ENCODE measurements around the gene TMEM120B.
"Not testable (repeated sequence)": the region's sequence is repeated elsewhere in the genome, so short reads cannot be mapped to it uniquely, and the experiment has no call there.

Gene TMEM120B

DNA sequence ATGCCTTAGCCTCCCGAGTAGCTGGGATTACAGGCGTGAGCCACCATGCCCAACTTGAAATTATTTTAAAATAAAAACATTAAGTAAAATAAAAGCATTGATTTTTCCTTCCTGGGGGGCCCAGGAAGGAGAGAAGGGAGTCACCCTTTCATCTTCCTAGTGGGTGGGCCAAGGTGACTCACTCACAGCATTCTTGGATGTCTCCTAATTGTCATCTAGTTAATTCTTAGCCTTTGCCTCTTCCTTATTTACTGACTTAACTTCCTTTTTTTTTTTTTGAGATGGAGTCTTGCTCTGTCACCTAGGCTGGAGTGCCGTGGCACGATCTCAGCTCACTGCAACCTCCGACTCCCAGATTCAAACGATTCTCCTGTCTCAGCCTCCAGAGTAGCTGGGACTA is 29.2 kb downstream of the TMEM120B start:
- Histone ChIP-seq H3K27me3 (ENCODE audit: control insufficient read depth in 2 of 2, insufficient read depth in 2 of 2, low read length in 2 of 2) (no peaks in the 10 kb centered on the region), H3K36me3 (ENCODE audit: control insufficient read depth in 2 of 2, insufficient read depth in 2 of 2, low read length in 2 of 2) (peaks cover 0 to 2% of the 10 kb centered on the region in 2 donors), H3K4me3 (ENCODE audit: low read length in 2 of 2) (no peak overlapping the region), H3K27ac (ENCODE audit: low read depth in 2 of 2, low read length in 2 of 2) (no peak overlapping the region), H3K9me3 (ENCODE audit: control insufficient read depth in 2 of 2, low read length in 2 of 2) (no peaks in the 10 kb centered on the region), H3K9ac (ENCODE audit: low read depth in 1 of 2, low read length in 2 of 2) (no peak overlapping the region), H3K4me1 (ENCODE audit: control insufficient read depth in 2 of 2, insufficient read depth in 2 of 2, low read length in 2 of 2) (no peaks in the 10 kb centered on the region)

DNA sequence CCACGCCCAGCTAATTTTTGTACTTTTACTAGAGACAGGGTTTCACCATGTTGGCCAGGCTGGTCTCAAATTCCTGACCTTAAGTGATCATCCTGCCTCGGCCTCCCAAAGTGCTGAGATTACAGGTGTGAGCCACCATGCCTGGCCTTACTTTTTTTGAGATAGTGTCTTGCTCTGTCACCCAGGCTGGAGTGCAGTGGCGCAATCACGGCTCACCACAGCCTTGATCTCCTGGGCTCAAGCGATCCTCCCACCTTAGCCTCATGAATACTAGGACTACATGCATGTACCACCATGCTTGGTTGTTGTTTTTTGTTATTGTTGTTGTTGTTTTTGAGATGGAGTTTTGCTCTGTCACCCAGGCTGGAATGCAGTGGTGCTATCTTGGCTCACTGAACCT is 33.0 kb downstream of the TMEM120B start:
- H3K4me1 ChIP-seq (ENCODE audit: control insufficient read depth in 2 of 2, insufficient read depth in 2 of 2, low read length in 2 of 2); H3K36me3 ChIP-seq (ENCODE audit: control insufficient read depth in 2 of 2, insufficient read depth in 2 of 2, low read length in 2 of 2); H3K4me3 ChIP-seq (ENCODE audit: low read length in 2 of 2); H3K27ac ChIP-seq (ENCODE audit: low read depth in 2 of 2, low read length in 2 of 2); H3K9ac ChIP-seq (ENCODE audit: low read depth in 1 of 2, low read length in 2 of 2); H3K27me3 ChIP-seq (ENCODE audit: control insufficient read depth in 2 of 2, insufficient read depth in 2 of 2, low read length in 2 of 2); H3K9me3 ChIP-seq (ENCODE audit: control insufficient read depth in 2 of 2, low read length in 2 of 2): not testable (repeated sequence)

DNA sequence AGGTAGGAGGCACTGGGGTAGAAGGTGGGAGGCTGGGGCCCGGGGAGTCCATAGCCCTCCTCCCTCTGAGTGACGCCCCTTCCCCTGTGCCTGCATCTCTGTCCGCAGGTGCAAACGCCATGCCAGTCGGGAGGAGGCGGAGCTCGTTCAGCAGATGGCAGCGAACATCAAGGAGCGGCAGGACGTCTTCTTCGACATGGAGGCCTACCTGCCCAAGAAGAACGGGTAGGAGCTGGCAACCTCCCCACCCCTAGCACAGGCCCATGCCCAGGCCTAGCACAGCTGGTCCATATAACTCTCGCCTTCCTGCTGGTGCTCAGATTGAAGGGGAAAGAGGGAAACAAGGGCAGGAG is 35.6 kb downstream of the TMEM120B start:
- no peaks in the 10 kb centered on the region for H3K27me3 ChIP-seq (ENCODE audit: control insufficient read depth in 2 of 2, insufficient read depth in 2 of 2, low read length in 2 of 2)
- peaks cover 0 to 5% of the 10 kb centered on the region in 2 donors for H3K36me3 ChIP-seq (ENCODE audit: control insufficient read depth in 2 of 2, insufficient read depth in 2 of 2, low read length in 2 of 2)
- no peaks in the 10 kb centered on the region for H3K9me3 ChIP-seq (ENCODE audit: control insufficient read depth in 2 of 2, low read length in 2 of 2)
- H3K4me1 ChIP-seq (ENCODE audit: control insufficient read depth in 2 of 2, insufficient read depth in 2 of 2, low read length in 2 of 2) = no peaks in the 10 kb centered on the region
- H3K27ac ChIP-seq (ENCODE audit: low read depth in 2 of 2, low read length in 2 of 2) = no peak overlapping the region
- no peak overlapping the region for H3K9ac ChIP-seq (ENCODE audit: low read depth in 1 of 2, low read length in 2 of 2)
- H3K4me3 ChIP-seq (ENCODE audit: low read length in 2 of 2) = no peak overlapping the region

DNA sequence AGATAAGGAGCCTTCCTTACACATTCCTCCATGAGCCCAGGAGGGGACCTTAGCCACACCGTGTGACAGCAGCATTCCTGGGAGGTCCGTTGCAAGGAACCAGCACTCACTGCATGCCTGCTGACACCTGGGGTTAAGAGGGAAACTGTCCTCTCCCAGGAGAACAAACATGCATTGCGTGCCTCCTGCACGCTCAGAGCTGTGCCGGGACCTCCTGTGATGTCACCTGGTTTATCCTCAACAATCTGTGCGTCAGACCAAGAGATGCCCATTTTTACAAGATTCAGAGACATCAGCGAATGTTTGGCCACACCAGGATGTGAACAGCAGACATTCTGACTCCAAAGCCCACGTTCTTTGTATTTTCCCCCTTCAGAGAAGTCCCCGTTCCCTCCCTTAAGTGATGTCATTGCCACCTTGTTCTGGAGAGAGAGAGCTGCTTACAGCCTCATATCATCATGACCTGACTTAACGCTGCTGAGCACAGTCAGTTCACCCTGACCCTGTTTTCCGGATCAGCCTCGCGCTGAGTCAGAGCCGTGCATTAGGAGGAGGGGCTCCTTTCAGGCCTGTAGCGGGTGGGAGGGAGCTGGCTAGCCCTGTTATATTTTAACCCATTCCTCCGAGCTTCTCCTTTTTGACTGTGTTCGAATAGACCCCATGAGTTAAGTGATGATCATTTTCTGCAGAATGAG is 36.2 kb downstream of the TMEM120B start:
- no peaks in the 10 kb centered on the region for H3K9me3 ChIP-seq (ENCODE audit: control insufficient read depth in 2 of 2, low read length in 2 of 2)
- no peak overlapping the region for H3K4me3 ChIP-seq (ENCODE audit: low read length in 2 of 2)
- H3K27ac ChIP-seq (ENCODE audit: low read depth in 2 of 2, low read length in 2 of 2) = no peak overlapping the region
- H3K27me3 ChIP-seq (ENCODE audit: control insufficient read depth in 2 of 2, insufficient read depth in 2 of 2, low read length in 2 of 2) = no peaks in the 10 kb centered on the region
- H3K9ac ChIP-seq (ENCODE audit: low read depth in 1 of 2, low read length in 2 of 2) = no peak overlapping the region
- H3K4me1 ChIP-seq (ENCODE audit: control insufficient read depth in 2 of 2, insufficient read depth in 2 of 2, low read length in 2 of 2) = no peaks in the 10 kb centered on the region
- H3K36me3 ChIP-seq (ENCODE audit: control insufficient read depth in 2 of 2, insufficient read depth in 2 of 2, low read length in 2 of 2) = peaks cover 0 to 5% of the 10 kb centered on the region in 2 donors

DNA sequence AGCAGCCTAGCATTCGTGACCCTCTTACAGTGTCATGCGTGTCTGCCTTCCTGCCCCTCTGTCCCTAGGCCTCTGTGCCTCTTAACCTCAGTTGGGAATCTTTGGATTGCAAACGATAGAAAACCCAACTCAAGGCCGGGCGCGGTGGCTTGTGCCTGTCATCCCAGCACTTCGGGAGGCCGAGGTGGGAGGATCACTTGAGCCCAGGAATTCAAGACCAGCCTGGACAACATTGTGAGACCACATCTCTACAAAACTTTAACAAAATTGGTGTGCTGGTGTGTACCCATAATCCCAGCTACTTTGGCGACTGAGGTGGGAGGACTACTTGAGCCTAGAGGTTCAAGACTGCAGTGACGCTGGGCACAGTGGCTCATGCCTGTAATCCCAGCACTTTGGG is 36.7 kb downstream of the TMEM120B start:
- Histone ChIP-seq H3K27ac (ENCODE audit: low read depth in 2 of 2, low read length in 2 of 2) (no peak overlapping the region), H3K36me3 (ENCODE audit: control insufficient read depth in 2 of 2, insufficient read depth in 2 of 2, low read length in 2 of 2) (peaks cover 0 to 5% of the 10 kb centered on the region in 2 donors)

DNA sequence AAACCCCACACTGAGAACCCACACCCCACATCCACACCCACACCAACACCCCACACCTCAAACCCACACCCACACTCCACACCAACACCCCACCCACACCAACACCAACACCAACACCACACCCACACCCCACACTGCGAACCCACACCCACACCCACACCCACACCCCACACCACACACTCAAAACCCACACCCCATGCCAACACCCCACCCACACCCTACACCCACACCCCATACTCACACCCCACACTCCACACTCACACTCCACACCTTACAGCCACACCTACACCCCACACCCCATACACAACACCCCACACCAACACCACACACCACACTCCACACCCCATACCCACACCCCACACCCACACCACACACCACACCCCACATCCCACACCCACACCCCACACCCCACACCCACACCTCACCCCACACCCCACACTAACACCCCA is 38.0 kb downstream of the TMEM120B start:
- Histone ChIP-seq H3K4me3 (ENCODE audit: low read length in 2 of 2) (no peak overlapping the region), H3K27me3 (ENCODE audit: control insufficient read depth in 2 of 2, insufficient read depth in 2 of 2, low read length in 2 of 2) (no peaks in the 10 kb centered on the region), H3K9me3 (ENCODE audit: control insufficient read depth in 2 of 2, low read length in 2 of 2) (no peaks in the 10 kb centered on the region), H3K4me1 (ENCODE audit: control insufficient read depth in 2 of 2, insufficient read depth in 2 of 2, low read length in 2 of 2) (no peaks in the 10 kb centered on the region), H3K36me3 (ENCODE audit: control insufficient read depth in 2 of 2, insufficient read depth in 2 of 2, low read length in 2 of 2) (peaks cover 0 to 4% of the 10 kb centered on the region in 2 donors), H3K27ac (ENCODE audit: low read depth in 2 of 2, low read length in 2 of 2) (no peak overlapping the region), H3K9ac (ENCODE audit: low read depth in 1 of 2, low read length in 2 of 2) (no peak overlapping the region)

More for the DNA sequence above, 36.7 kb downstream of the TMEM120B start:
- no peaks in the 10 kb centered on the region for H3K27me3 ChIP-seq (ENCODE audit: control insufficient read depth in 2 of 2, insufficient read depth in 2 of 2, low read length in 2 of 2)
- H3K4me1 ChIP-seq (ENCODE audit: control insufficient read depth in 2 of 2, insufficient read depth in 2 of 2, low read length in 2 of 2) = no peaks in the 10 kb centered on the region
- H3K4me3 ChIP-seq (ENCODE audit: low read length in 2 of 2) = no peak overlapping the region
- H3K9ac ChIP-seq (ENCODE audit: low read depth in 1 of 2, low read length in 2 of 2) = no peak overlapping the region
- no peaks in the 10 kb centered on the region for H3K9me3 ChIP-seq (ENCODE audit: control insufficient read depth in 2 of 2, low read length in 2 of 2)

DNA sequence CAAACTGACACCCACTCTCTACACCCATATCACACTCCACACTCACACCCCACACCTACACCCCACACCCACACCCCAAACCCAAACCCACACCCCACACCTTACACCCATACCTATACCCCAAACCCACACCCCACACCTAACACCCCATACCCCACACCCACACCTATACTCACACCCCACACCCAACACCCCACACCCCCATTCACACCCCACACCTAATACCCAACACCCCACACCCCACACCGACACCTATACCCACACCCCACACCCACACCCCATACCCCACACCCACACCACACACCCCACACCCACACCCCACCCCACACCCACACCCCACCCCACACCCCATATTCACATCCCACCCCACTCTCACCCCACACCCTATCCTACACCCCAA is 38.5 kb downstream of the TMEM120B start:
- H3K9me3 ChIP-seq (ENCODE audit: control insufficient read depth in 2 of 2, low read length in 2 of 2) = no peaks in the 10 kb centered on the region
- H3K27ac ChIP-seq (ENCODE audit: low read depth in 2 of 2, low read length in 2 of 2) = no peak overlapping the region
- no peaks in the 10 kb centered on the region for H3K27me3 ChIP-seq (ENCODE audit: control insufficient read depth in 2 of 2, insufficient read depth in 2 of 2, low read length in 2 of 2)
- no peak overlapping the region for H3K4me3 ChIP-seq (ENCODE audit: low read length in 2 of 2)
- no peaks in the 10 kb centered on the region for H3K4me1 ChIP-seq (ENCODE audit: control insufficient read depth in 2 of 2, insufficient read depth in 2 of 2, low read length in 2 of 2)
- no peak overlapping the region for H3K9ac ChIP-seq (ENCODE audit: low read depth in 1 of 2, low read length in 2 of 2)
- peaks cover 0 to 4% of the 10 kb centered on the region in 2 donors for H3K36me3 ChIP-seq (ENCODE audit: control insufficient read depth in 2 of 2, insufficient read depth in 2 of 2, low read length in 2 of 2)

DNA sequence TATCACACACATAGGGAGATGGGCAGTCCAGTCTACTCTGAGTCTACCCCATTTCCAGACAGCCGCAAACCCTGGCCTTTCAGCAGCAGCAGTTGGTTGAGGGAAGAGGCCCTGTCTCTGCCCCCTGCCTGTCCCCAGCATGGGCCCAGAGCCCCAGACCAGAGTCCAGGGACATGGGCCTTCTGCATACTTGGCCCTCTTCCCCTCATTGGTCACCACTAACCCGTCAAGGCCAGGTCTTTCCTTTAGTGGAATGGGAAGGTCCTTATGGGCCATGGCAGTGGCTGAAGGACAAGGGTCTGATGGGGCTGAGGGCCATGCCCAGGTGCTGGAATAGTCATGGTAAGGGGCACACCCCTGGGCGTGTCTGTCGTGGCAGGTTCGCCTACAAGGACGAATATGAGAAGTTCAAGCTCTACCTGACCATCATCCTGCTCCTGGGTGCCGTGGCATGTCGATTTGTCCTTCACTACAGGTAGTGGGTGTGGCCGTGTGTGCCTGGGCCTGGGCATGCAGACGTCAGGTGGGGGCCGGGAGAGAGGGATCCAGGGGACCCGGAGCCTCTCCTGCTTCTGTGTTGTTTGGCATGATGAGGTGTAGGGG is 39.3 kb downstream of the TMEM120B start:
- Histone ChIP-seq H3K27ac (ENCODE audit: low read depth in 2 of 2, low read length in 2 of 2) (no peak overlapping the region), H3K27me3 (ENCODE audit: control insufficient read depth in 2 of 2, insufficient read depth in 2 of 2, low read length in 2 of 2) (no peaks in the 10 kb centered on the region), H3K36me3 (ENCODE audit: control insufficient read depth in 2 of 2, insufficient read depth in 2 of 2, low read length in 2 of 2) (peaks cover 0 to 4% of the 10 kb centered on the region in 2 donors), H3K4me3 (ENCODE audit: low read length in 2 of 2) (no peak overlapping the region), H3K9me3 (ENCODE audit: control insufficient read depth in 2 of 2, low read length in 2 of 2) (no peaks in the 10 kb centered on the region), H3K4me1 (ENCODE audit: control insufficient read depth in 2 of 2, insufficient read depth in 2 of 2, low read length in 2 of 2) (no peaks in the 10 kb centered on the region), H3K9ac (ENCODE audit: low read depth in 1 of 2, low read length in 2 of 2) (no peak overlapping the region)

DNA sequence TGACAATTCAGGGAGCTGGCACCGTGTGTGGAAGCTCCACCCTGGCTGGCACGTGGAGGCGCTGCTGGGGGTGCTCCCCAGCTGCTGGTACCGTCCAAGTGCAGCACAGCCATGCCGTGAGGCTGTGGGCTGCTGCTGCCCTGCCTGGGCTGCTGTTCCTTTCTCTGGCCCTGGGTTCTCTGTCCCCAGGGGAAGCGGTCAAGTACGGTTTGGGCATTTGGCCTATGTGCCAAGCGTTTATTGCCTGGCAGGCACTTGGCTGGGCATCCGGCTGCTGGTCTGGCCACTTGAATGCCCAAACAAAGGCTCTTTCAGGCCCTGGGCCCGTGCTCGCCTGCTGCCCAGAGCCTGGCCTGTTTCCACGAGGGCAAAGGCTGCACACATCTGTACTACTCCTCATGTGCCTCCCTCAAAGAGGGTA is 41.3 kb downstream of the TMEM120B start:
- no peak overlapping the region for H3K9ac ChIP-seq (ENCODE audit: low read depth in 1 of 2, low read length in 2 of 2)
- no peaks in the 10 kb centered on the region for H3K9me3 ChIP-seq (ENCODE audit: control insufficient read depth in 2 of 2, low read length in 2 of 2)
- no peaks in the 10 kb centered on the region for H3K4me1 ChIP-seq (ENCODE audit: control insufficient read depth in 2 of 2, insufficient read depth in 2 of 2, low read length in 2 of 2)
- no peak overlapping the region for H3K27ac ChIP-seq (ENCODE audit: low read depth in 2 of 2, low read length in 2 of 2)
- no peak overlapping the region for H3K4me3 ChIP-seq (ENCODE audit: low read length in 2 of 2)
- H3K36me3 ChIP-seq (ENCODE audit: control insufficient read depth in 2 of 2, insufficient read depth in 2 of 2, low read length in 2 of 2) = peaks cover 0 to 4% of the 10 kb centered on the region in 2 donors
- H3K27me3 ChIP-seq (ENCODE audit: control insufficient read depth in 2 of 2, insufficient read depth in 2 of 2, low read length in 2 of 2) = no peaks in the 10 kb centered on the region

DNA sequence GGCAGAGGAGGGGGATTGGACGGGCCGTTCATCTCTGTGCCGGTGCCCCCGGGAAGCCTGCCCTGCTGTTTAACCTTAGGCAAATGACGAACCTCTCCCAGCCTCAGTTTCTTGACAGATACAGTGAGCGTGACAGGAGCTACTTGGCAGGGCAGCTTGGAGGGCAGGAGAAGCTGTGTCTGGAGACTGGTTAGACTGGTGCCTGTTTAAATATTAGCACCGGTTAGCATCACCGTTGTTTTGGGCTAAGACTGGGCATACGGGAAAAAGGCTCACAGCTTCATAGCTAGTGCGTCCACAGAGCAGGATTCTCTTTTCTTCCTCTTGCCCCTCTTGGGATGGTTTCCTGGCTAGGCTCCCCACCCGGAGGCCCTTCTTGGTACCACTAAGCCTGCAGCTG is 42.3 kb downstream of the TMEM120B start:
- no peak overlapping the region for H3K9ac ChIP-seq (ENCODE audit: low read depth in 1 of 2, low read length in 2 of 2)

More for the DNA sequence above, 42.3 kb downstream of the TMEM120B start:
- no peak overlapping the region for H3K27ac ChIP-seq (ENCODE audit: low read depth in 2 of 2, low read length in 2 of 2)
- H3K27me3 ChIP-seq (ENCODE audit: control insufficient read depth in 2 of 2, insufficient read depth in 2 of 2, low read length in 2 of 2) = no peaks in the 10 kb centered on the region
- H3K4me1 ChIP-seq (ENCODE audit: control insufficient read depth in 2 of 2, insufficient read depth in 2 of 2, low read length in 2 of 2) = no peaks in the 10 kb centered on the region
- peaks cover 0 to 4% of the 10 kb centered on the region in 2 donors for H3K36me3 ChIP-seq (ENCODE audit: control insufficient read depth in 2 of 2, insufficient read depth in 2 of 2, low read length in 2 of 2)
- H3K9me3 ChIP-seq (ENCODE audit: control insufficient read depth in 2 of 2, low read length in 2 of 2) = no peaks in the 10 kb centered on the region
- H3K4me3 ChIP-seq (ENCODE audit: low read length in 2 of 2) = no peak overlapping the region
